GM19099 (cell line): ENCODE data around the gene SNX4.

Source experiments
- POLR2A ChIP-seq: IDR thresholded peaks from 3 replicates; pipeline ENCODE4 v1.6.1; 2011; ENCODE audit warnings: low read depth; ENCODE audit not compliant: insufficient read length; ENCODE audit errors: extremely low read depth

SNX4 gene

GRCh38 chr3:125519678-125520562, at the start of gene SNX4:
SNX4 (minus strand) TSS chr3:125520202; CDS start chr3:125520172, 30 bp downstream.
- TF ChIP-seq POLR2A = peak; percentile 80

GRCh38 chr3:125556314-125556713, 36.3 kb upstream of the SNX4 start:
- no peak for TF ChIP-seq POLR2A

GRCh38 chr3:125552401-125552800, 32.4 kb upstream of the SNX4 start:
- TF ChIP-seq POLR2A = no peak

- TF ChIP-seq POLR2A = no peak
These were observed 8.9 kb upstream of the SNX4 start for GRCh38 chr3:125528920-125529319.

- TF ChIP-seq POLR2A = no peak
These were observed 5.2 kb upstream of the SNX4 start for GRCh38 chr3:125525153-125525552.

GRCh38 chr3:125515421-125515820, 4.6 kb downstream of the SNX4 start:
- no peak for TF ChIP-seq POLR2A

- no peak for TF ChIP-seq POLR2A
These were observed 6.4 kb downstream of the SNX4 start for GRCh38 chr3:125513490-125514115.

- no peak for TF ChIP-seq POLR2A
These were observed 7.7 kb downstream of the SNX4 start for GRCh38 chr3:125512135-125512920.

GRCh38 chr3:125511420-125512118, 8.4 kb downstream of the SNX4 start:
- TF ChIP-seq POLR2A = no peak

GRCh38 chr3:125507128-125507527, 12.9 kb downstream of the SNX4 start:
- no peak for TF ChIP-seq POLR2A

GRCh38 chr3:125498630-125499029, 21.4 kb downstream of the SNX4 start:
- TF ChIP-seq POLR2A = no peak

- TF ChIP-seq POLR2A = no peak
These were observed 23.3 kb downstream of the SNX4 start for GRCh38 chr3:125496701-125497100.

- no peak for TF ChIP-seq POLR2A
These were observed 37.6 kb downstream of the SNX4 start for GRCh38 chr3:125482406-125482805.

- no peak for TF ChIP-seq POLR2A
These were observed 38.2 kb downstream of the SNX4 start for GRCh38 chr3:125481786-125482185.
